H1 (cell line): ENCODE measurements around the gene ARHGAP4. TPM values are rescaled to one million over a fixed set of nuclear protein-coding genes. Genes with fewer than 3 reads are reported as not detected.

ENCODE experiments used
- CTCF ChIA-PET: fragments of 300-600 bp; sonication (Branson Sonifier 250); formaldehyde crosslinking; loops from one replicate; lab custom pipeline; 2021; ENCODE audit not compliant: partially characterized antibody; lab: Charles Lee
- POLR2A ChIA-PET: fragments of 300-600 bp; sonication (Branson Sonifier 250); formaldehyde crosslinking; loops from one replicate; lab custom pipeline; 2021; ENCODE audit warnings: inconsistent platforms; ENCODE audit not compliant: partially characterized antibody; lab: Charles Lee
- DNase-seq, 2 experiments: peaks; one replicate each; pipeline versions ENCODE4 v3.0.0 to v3.0.0-alpha.2; 2010 to 2022; ENCODE audit warnings: low spot score in 2 of 2, low read depth in 1 of 2, mixed read lengths in 1 of 2
- FAIRE-seq: peaks from 2 replicates; lab custom pipeline; 2011; peaks lifted over from hg19 to GRCh38; lab: Jason Lieb, UNC
- H2AFZ ChIP-seq: 2 replicates; pipeline ENCODE4 v1.8.1; 2012; ENCODE audit warnings: low read length, inconsistent platforms
- H2AK5ac ChIP-seq: 2 replicates; pipeline ENCODE4 v1.6.1; 2013; ENCODE audit warnings: low read depth, low read length
- H2BK120ac ChIP-seq: replicated peaks from 2 replicates; pipeline ENCODE3; 2013; ENCODE audit warnings: low read depth, low read length, inconsistent platforms
- H2BK12ac ChIP-seq: 2 replicates; pipeline ENCODE4 v1.6.1; 2013; ENCODE audit warnings: low read depth, low read length
- H2BK15ac ChIP-seq: 2 replicates; pipeline ENCODE4 v1.6.1; 2013; ENCODE audit warnings: low read length
- H2BK20ac ChIP-seq: 2 replicates; pipeline ENCODE4 v1.6.1; 2013; ENCODE audit warnings: low read length
- H2BK5ac ChIP-seq: 2 replicates; pipeline ENCODE4 v1.6.1; 2013; ENCODE audit warnings: low read depth, low read length
- H3K14ac ChIP-seq: 2 replicates; pipeline ENCODE4 v1.6.1; 2013; ENCODE audit warnings: inconsistent platforms; ENCODE audit not compliant: insufficient read length
- H3K18ac ChIP-seq: 2 replicates; pipeline ENCODE4 v1.6.1; 2013; ENCODE audit warnings: low read length; ENCODE audit errors: extremely low read depth
- H3K23ac ChIP-seq: 2 replicates; pipeline ENCODE4 v1.6.1; 2013; ENCODE audit warnings: inconsistent platforms; ENCODE audit not compliant: insufficient read length
- H3K23me2 ChIP-seq: 2 replicates; pipeline ENCODE4 v1.6.1; 2013; ENCODE audit warnings: low read depth, low read length
- H3K27ac ChIP-seq: 2 replicates; pipeline ENCODE4 v1.6.1; 2011; ENCODE audit warnings: low read depth, low read length, inconsistent platforms
- H3K27me3 ChIP-seq, 4 experiments: replicated peaks in 1 of 4; 1 replicate in 1 of 4; 2 replicates in 3 of 4; pipeline versions ENCODE4 v1.6.1 to v1.8.1; 2011 to 2013; ENCODE audit warnings: low read length in 3 of 4, mild to moderate bottlenecking in 3 of 4, inconsistent platforms in 2 of 4, mixed read lengths in 2 of 4, moderate library complexity in 1 of 4; ENCODE audit not compliant: control insufficient read depth in 3 of 4, insufficient read depth in 3 of 4; ENCODE audit errors: extremely low read depth in 1 of 4
- H3K36me3 ChIP-seq, 4 experiments: 2 replicates each; pipeline versions ENCODE4 v1.6.1 to v1.8.1; 2011 to 2013; ENCODE audit warnings: mild to moderate bottlenecking in 4 of 4, low read length in 3 of 4, moderate library complexity in 2 of 4, control low read depth in 1 of 4, inconsistent platforms in 1 of 4; ENCODE audit not compliant: insufficient read depth in 4 of 4, control insufficient read depth in 2 of 4
- H3K4ac ChIP-seq: replicated peaks from 2 replicates; pipeline ENCODE3; 2013; ENCODE audit warnings: low read length, low read depth, mixed read lengths, inconsistent platforms; ENCODE audit not compliant: insufficient read length
- H3K4me1 ChIP-seq, 4 experiments: replicated peaks in 1 of 4; 1 replicate in 1 of 4; 2 replicates in 3 of 4; pipeline versions ENCODE4 v1.6.1 to v1.8.1; 2011 to 2013; ENCODE audit warnings: low read length in 3 of 4, inconsistent platforms in 2 of 4, mixed read lengths in 1 of 4; ENCODE audit not compliant: insufficient read depth in 4 of 4, control insufficient read depth in 3 of 4
- H3K4me2 ChIP-seq, 2 experiments: 2 replicates each; pipeline versions ENCODE4 v1.6.1 to v1.8.1; 2011 to 2013; ENCODE audit warnings: low read depth in 2 of 2, low read length in 2 of 2, control low read depth in 1 of 2, inconsistent platforms in 1 of 2, mild to moderate bottlenecking in 1 of 2; ENCODE audit not compliant: insufficient read depth in 1 of 2
- H3K4me3 ChIP-seq, 4 experiments: fragments of 200-600, 300-600 bp in 1 of 4; sonication (generic), shearing (Covaris generic), sonication (Bioruptor Twin) in 1 of 4; 2 replicates each; pipeline versions ENCODE4 v1.5.1 to v1.8.1; 2011 to 2016; ENCODE audit warnings: low read length in 4 of 4, low read depth in 3 of 4, control low read depth in 2 of 4, inconsistent platforms in 2 of 4, mild to moderate bottlenecking in 2 of 4, mixed read lengths in 1 of 4, moderate library complexity in 1 of 4; ENCODE audit not compliant: insufficient read depth in 2 of 4; ENCODE audit errors: extremely low read depth in 1 of 4
- H3K56ac ChIP-seq: replicated peaks from 2 replicates; pipeline ENCODE3; 2013; ENCODE audit warnings: low read depth, mild to moderate bottlenecking, mixed read lengths, low read length, inconsistent platforms; ENCODE audit not compliant: insufficient read length
- H3K79me1 ChIP-seq: 2 replicates; pipeline ENCODE4 v1.6.1; 2013; ENCODE audit warnings: low read depth, low read length, control low read depth
- H3K79me2 ChIP-seq, 2 experiments: 2 replicates each; pipeline versions ENCODE4 v1.6.1 to v1.8.1; 2012 to 2013; ENCODE audit warnings: low read length in 2 of 2, mild to moderate bottlenecking in 2 of 2, inconsistent platforms in 1 of 2; ENCODE audit not compliant: insufficient read depth in 2 of 2, control insufficient read depth in 1 of 2
- H3K9ac ChIP-seq, 4 experiments: replicated peaks in 1 of 4; 1 replicate in 1 of 4; 2 replicates in 3 of 4; pipeline versions ENCODE4 v1.6.1 to v1.8.1; 2011 to 2013; ENCODE audit warnings: low read depth in 3 of 4, low read length in 3 of 4, control low read depth in 2 of 4, mild to moderate bottlenecking in 2 of 4, moderate library complexity in 2 of 4, inconsistent platforms in 1 of 4; ENCODE audit errors: extremely low read depth in 1 of 4
- H3K9me3 ChIP-seq, 2 experiments: 2 replicates each; pipeline versions ENCODE4 v1.6.1 to v1.8.1; 2012 to 2013; ENCODE audit warnings: mild to moderate bottlenecking in 2 of 2, moderate library complexity in 2 of 2, control low read depth in 1 of 2, inconsistent platforms in 1 of 2, low read depth in 1 of 2, low read length in 1 of 2, mixed read lengths in 1 of 2; ENCODE audit not compliant: insufficient read depth in 2 of 2
- H4K20me1 ChIP-seq, 2 experiments: replicated peaks in 1 of 2; 2 replicates each; pipeline versions ENCODE3 to v1.8.1; 2011 to 2013; ENCODE audit warnings: inconsistent platforms in 2 of 2, low read length in 2 of 2, mild to moderate bottlenecking in 1 of 2; ENCODE audit not compliant: insufficient read depth in 2 of 2, control insufficient read depth in 1 of 2
- H4K5ac ChIP-seq: 2 replicates; pipeline ENCODE4 v1.6.1; 2013; ENCODE audit warnings: low read length, low read depth, mixed read lengths, inconsistent platforms; ENCODE audit not compliant: insufficient read length
- H4K8ac ChIP-seq: 2 replicates; pipeline ENCODE4 v1.8.0; 2013; ENCODE audit warnings: mild to moderate bottlenecking, moderate library complexity, low read length, inconsistent platforms; ENCODE audit not compliant: insufficient read depth; ENCODE audit errors: extremely low read depth
- H4K91ac ChIP-seq: replicated peaks from 2 replicates; pipeline ENCODE3; 2013; ENCODE audit warnings: low read length, mixed read lengths, inconsistent platforms; ENCODE audit not compliant: insufficient read length
- ASH2L ChIP-seq: fragments of 200-600, 300-600 bp; sonication (generic); IDR thresholded peaks from one replicate; pipeline ENCODE4 v1.7.1; 2017; ENCODE audit warnings: low read length
- BACH1 ChIP-seq: IDR thresholded peaks from 2 replicates; pipeline ENCODE4 v1.6.1; 2012; ENCODE audit warnings: low read length, improper control_type of control experiment
- CTBP2 ChIP-seq: IDR thresholded peaks from 2 replicates; pipeline ENCODE4 v1.7.0; 2011; ENCODE audit warnings: borderline replicate concordance, mild to moderate bottlenecking, moderate library complexity, mixed read lengths, low read length; ENCODE audit not compliant: insufficient read depth, insufficient read length
- HDAC2 ChIP-seq, 2 experiments: fragments of 300-600 bp in 1 of 2; sonication (generic) in 1 of 2; IDR thresholded peaks; 2 replicates each; pipeline ENCODE4 v1.6.1; 2011 to 2012; ENCODE audit warnings: low read depth in 2 of 2, low read length in 2 of 2, mild to moderate bottlenecking in 2 of 2, moderate library complexity in 2 of 2, borderline replicate concordance in 1 of 2, inconsistent platforms in 1 of 2
- HDAC6 ChIP-seq: IDR thresholded peaks from one replicate; pipeline ENCODE4 v1.7.1; 2012; ENCODE audit warnings: low read depth, mild to moderate bottlenecking, inconsistent platforms, low read length, moderate library complexity
- JUND ChIP-seq: IDR thresholded peaks from 2 replicates; pipeline ENCODE4 v1.6.1; 2011; ENCODE audit warnings: mild to moderate bottlenecking, improper control_type of control experiment, low read length
- NRF1 ChIP-seq: IDR thresholded peaks from 2 replicates; pipeline ENCODE4 v1.6.1; 2011; ENCODE audit warnings: mild to moderate bottlenecking, low read depth, low read length, improper control_type of control experiment
- SP1 ChIP-seq: IDR thresholded peaks from 2 replicates; pipeline ENCODE4 v1.6.1; 2011; ENCODE audit warnings: low read depth, low read length
- SP2 ChIP-seq: IDR thresholded peaks from 2 replicates; pipeline ENCODE4 v1.6.1; 2012; ENCODE audit warnings: mild to moderate bottlenecking, low read length, inconsistent platforms
- YY1 ChIP-seq: IDR thresholded peaks from 2 replicates; pipeline ENCODE4 v1.6.1; 2011; ENCODE audit warnings: low read depth, mild to moderate bottlenecking, low read length
- WGBS, 2 experiments: shearing (Covaris generic) in 1 of 2; methylation state at CpG; one replicate each; pipeline versions ENCODE4 v1.1.6 to v1.1.7; 2013 to 2015; ENCODE audit warnings: low lambda C conversion rate in 2 of 2, mixed read lengths in 2 of 2, inconsistent platforms in 1 of 2, low coverage in 1 of 2, missing lambda C conversion rate in 1 of 2; ENCODE audit not compliant: insufficient replicate concordance in 2 of 2, insufficient coverage in 1 of 2, insufficient read length in 1 of 2; ENCODE audit errors: extremely low coverage in 1 of 2, missing lambda C conversion rate in 1 of 2; 5-methylcytosine and 5-hydroxymethylcytosine counted together
- polyA plus RNA-seq, 7 experiments: library from polyadenylated mRNA; depleted of rRNA in 3 of 7; stranded (reverse) in 5 of 7; unstranded in 2 of 7; fragments of >200 nt in 5 of 7; fragments of 200-250 nt in 2 of 7; gene quantifications; 1 replicate in 5 of 7; 2 replicates in 1 of 7; 4 replicates in 1 of 7; pipeline versions ENCODE4 v1.2.1 to v1.2.3, GENCODE V29; 2011 to 2013; ENCODE audit warnings: missing spikeins in 2 of 7, mixed read lengths in 2 of 7
- total RNA-seq: library from RNA; stranded (reverse); fragmentation: NEBNext Ultra II Directional; extraction: Animal tissue kit (Norgen Biotek cat#: 25700); gene quantifications from 2 replicates; pipeline ENCODE4 v1.2.1, GENCODE V29; 2021
- TF ChIP-seq, protein P1 (sequence below), 3 experiments: IDR thresholded peaks; 1 replicate in 2 of 3; 2 replicates in 1 of 3; pipeline versions ENCODE4 v1.5.1 to v1.6.1; 2011; ENCODE audit warnings: low read length in 3 of 3, mild to moderate bottlenecking in 3 of 3, inconsistent platforms in 2 of 3, low read depth in 1 of 3, moderate library complexity in 1 of 3; ENCODE audit not compliant: insufficient read depth in 1 of 3; ENCODE audit errors: control extremely low read depth in 1 of 3

Gene ARHGAP4
- total and polyA plus RNA-seq, 2 of the 8 experiments (the other 6 are each of a cell fraction or from before 2014, with no cell fraction given) = 23.9 to 26.0 TPM

DNA sequence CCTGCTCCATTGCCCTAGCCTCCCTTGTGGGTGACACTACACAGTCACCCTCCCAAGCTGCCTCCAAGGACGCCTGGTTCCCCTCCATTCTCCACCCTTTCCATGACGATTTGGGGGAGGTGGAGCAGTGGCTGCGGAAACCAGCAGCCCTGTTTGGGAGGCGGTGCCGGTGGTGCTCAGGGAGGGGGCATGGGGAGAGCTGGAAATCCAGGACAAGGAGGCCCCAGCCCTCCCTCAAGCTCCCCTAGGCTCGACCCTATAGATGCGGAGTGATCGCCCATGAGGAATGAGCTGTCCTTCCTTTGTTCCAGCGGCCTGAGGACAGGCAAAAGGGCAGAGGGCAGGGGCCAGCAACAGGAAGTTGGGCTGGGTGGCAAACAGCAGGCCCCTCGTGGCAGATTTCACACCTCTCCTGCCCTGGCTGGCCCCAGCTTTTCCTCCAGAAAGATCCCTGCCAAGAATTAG, 22.0 kb upstream of the ARHGAP4 start:
- FAIRE-seq = no peak
- Histone ChIP-seq H2BK12ac (no peak overlapping the region), H3K4me3 (no peak overlapping the region), H3K14ac (no peak overlapping the region), H2BK20ac (no peak overlapping the region), H3K27ac (peak overlapping the region; percentile 45; the same call in 1 of the 2 replicates), H3K79me2 (no peaks in the 10 kb centered on the region), H3K4ac (no peak overlapping the region), H3K36me3 (peaks cover 19 to 35% (median 30%) of the 10 kb centered on the region in 4 experiments; a peak in 7 of 8 replicates), H3K23me2 (no peaks in the 10 kb centered on the region), H2BK120ac (no peak overlapping the region), H2AFZ (no peak overlapping the region), H3K9me3 (no peaks in the 10 kb centered on the region), H3K79me1 (no peaks in the 10 kb centered on the region), H4K91ac (no peak overlapping the region), H4K8ac (peak overlapping the region; percentile 21; the same call in 1 of the 2 replicates), H3K4me2 (no peak overlapping the region), H3K18ac (no peak overlapping the region), H4K20me1 (peaks cover 0 to 3% of the 10 kb centered on the region in 2 experiments), H3K56ac (no peak overlapping the region), H4K5ac (no peak overlapping the region), H2AK5ac (no peak overlapping the region), H3K4me1 (peaks cover 0 to 14% (median 3%) of the 10 kb centered on the region in 4 experiments; a peak in 5 of 7 replicates), H3K9ac (peak overlapping the region in 1 of 4 experiments; percentile 37; a peak in 2 of 7 replicates), H3K27me3 (no peaks in the 10 kb centered on the region), H2BK15ac (no peak overlapping the region), H2BK5ac (peak overlapping the region; percentile 83; the same call in 1 of the 2 replicates), H3K23ac (no peak overlapping the region)
- 92% methylated on average over 7 of the region's 10 CpGs; no CpG with 5 or more reads in 1 of the 2 experiments for WGBS, 2 experiments
- CTCF ChIA-PET = interaction anchor here (0.7 to 11.1 kb wide), 12 partner anchors 10 to 451 kb away, joined by 3 to 272 read pairs (median 6); partner anchors contain the start of genes ARHGAP4, HCFC1, NAA10 and PLXNB3
- POLR2A ChIA-PET = interaction anchor here (1.3 to 18.9 kb wide), 5 partner anchors 19 to 421 kb away, joined by 3 to 231 read pairs (median 12); partner anchors contain the start of genes ARHGAP4, HCFC1, IDH3G and SSR4
- no peak for DNase-seq
- TF ChIP-seq NRF1 (no peak), JUND (no peak), CTBP2 (no peak), ASH2L (no peak), SP2 (no peak), HDAC6 (no peak), SP1 (no peak), HDAC2 (IDR thresholded peaks at IDR 0.05; ENCODE audit: borderline replicate concordance in 1 of 2, low read depth in 2 of 2, low read length in 2 of 2) (no peak), BACH1 (no peak), YY1 (no peak)
- TF ChIP-seq, protein P1, sequence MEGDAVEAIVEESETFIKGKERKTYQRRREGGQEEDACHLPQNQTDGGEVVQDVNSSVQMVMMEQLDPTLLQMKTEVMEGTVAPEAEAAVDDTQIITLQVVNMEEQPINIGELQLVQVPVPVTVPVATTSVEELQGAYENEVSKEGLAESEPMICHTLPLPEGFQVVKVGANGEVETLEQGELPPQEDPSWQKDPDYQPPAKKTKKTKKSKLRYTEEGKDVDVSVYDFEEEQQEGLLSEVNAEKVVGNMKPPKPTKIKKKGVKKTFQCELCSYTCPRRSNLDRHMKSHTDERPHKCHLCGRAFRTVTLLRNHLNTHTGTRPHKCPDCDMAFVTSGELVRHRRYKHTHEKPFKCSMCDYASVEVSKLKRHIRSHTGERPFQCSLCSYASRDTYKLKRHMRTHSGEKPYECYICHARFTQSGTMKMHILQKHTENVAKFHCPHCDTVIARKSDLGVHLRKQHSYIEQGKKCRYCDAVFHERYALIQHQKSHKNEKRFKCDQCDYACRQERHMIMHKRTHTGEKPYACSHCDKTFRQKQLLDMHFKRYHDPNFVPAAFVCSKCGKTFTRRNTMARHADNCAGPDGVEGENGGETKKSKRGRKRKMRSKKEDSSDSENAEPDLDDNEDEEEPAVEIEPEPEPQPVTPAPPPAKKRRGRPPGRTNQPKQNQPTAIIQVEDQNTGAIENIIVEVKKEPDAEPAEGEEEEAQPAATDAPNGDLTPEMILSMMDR (IDR thresholded peaks at IDR 0.05; ENCODE audit: control extremely low read depth in 1 of 3, insufficient read depth in 1 of 3, low read depth in 1 of 3, low read length in 3 of 3) = no peak
